Measurements from ENCODE around the gene MRPL33.

Gene MRPL33

DNA sequence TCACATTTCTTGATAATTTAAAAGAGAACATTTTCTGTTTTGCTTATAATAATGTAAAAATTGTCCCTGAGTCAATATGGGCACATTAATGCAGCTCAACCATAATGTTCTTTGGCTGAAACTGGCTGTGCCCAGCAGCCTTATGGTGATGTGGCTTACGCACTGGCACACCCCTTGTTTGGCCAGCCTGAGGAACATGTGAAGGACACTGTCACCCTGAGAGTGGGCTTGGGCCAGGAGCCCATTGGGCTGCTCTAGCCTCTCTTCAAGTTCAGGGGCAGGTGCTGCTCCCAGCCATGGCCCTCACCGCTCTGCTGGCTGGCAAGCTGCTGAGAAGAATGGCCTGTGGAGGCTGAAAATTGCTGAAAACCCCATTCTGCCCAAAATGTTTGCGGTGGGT, 37.5 kb downstream of the MRPL33 start:
- no peak for DNase-seq (ENCODE audit: low read depth in 2 of 2)

DNA sequence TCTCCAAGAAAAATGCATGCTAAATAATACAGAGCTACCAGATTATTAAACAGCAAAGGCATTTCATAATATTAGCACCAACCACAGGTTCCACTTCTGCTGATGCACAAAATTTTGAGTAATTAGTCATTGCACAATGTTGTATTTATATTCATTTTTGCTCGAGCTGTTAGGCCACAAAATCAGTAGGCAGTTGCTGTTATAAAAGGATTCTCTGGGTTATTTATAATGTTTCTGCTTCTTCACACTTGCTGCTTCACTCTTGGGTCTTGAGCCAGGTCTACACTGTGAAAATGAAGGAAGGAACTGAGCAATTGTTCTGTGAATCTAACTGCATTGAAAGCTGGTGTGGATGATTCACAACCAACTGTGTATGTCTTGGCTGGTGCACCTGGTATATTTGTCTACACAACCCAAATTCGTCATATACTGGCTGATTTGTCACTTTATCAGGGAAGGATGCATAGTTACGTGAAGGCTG, 38.3 kb downstream of the MRPL33 start:
- no peak for DNase-seq (ENCODE audit: low read depth in 2 of 2)

DNA sequence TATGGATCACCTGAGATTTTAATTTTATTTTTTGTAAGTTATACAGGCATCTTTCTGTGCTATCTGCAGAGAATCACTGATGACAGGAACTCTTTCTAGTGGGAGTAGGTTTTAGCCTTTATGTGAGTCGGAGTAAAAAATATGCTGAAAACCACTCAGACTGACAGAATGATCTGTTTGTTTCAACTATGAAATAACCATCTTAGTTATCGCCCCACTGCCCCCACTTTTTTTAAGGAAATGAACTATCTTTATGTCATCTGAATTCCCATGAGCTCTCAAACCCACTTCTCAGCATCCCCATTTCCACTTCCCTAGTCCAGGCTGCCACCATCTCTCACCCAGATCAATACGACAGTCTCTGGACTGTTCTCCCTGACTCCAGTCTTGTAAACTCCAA, 38.9 kb downstream of the MRPL33 start:
- DNase-seq (ENCODE audit: low read depth in 2 of 2), result no peak

DNA sequence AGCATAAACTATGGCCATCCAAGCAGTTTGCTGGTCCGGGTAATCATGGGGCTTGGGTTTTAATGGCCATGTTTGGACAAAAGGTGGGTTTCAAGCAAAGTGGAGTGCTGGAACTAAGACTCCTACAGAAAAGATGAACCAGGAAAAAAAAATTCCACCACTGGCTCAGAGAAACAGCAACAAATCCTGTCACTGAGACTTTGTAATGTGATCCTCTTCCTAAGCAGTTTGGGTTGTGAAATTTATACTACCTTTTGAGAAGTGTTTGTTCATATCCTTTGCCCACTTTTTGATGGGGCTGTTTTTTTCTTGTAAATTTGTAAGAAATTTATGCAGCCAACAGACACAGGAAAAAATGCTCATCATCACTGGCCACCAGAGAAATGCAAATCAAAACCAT, 40.2 kb downstream of the MRPL33 start:
- DNase-seq (ENCODE audit: low read depth in 2 of 2), result no peak

DNA sequence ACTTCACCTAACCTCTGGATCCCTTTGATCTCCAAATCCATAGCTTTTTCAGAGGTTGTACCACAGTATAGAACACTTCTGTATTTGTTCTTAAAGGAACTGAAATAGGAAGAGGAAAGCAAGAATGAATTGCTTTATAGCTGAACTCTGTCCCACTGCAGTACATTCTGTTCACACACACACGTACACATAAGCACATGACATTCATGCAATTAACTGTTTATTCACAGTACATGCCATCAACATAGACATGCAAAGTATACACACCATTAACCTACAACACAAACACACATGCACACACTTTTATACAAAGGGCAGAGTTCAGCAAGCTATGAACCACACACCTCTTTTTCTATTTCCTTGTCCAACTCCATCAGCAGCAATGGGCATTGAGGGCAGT, 43.2 kb downstream of the MRPL33 start:
- no peak for DNase-seq (ENCODE audit: low read depth in 2 of 2)

DNA sequence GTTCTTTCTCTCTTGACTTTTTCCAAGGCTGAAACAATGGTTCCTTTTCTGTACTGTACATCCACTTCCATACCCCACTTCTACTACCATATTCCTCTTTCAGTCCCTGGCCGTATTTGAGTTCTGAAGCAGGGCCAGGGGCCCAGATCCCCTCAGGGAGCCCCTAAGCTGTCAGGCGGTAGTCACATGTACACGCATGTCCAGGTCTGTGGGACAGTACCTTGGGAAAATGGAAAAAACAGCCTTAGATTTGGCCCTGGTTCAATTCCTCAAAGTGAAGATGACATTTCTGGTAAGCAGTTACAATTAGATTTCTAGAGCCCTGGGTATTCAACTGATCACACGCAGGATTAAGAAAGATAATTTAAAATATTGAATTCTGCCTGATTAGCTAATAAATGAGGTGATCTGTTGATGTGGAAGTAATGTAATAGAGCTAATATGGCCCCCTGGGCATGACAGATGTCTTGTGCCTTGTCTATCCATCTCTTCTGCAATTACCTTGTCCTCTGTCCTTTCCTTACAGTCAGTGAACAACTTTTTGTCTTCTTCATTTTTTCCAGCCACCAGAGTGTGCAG, 44.4 kb downstream of the MRPL33 start:
- no peak for DNase-seq (ENCODE audit: low read depth in 2 of 2)

DNA sequence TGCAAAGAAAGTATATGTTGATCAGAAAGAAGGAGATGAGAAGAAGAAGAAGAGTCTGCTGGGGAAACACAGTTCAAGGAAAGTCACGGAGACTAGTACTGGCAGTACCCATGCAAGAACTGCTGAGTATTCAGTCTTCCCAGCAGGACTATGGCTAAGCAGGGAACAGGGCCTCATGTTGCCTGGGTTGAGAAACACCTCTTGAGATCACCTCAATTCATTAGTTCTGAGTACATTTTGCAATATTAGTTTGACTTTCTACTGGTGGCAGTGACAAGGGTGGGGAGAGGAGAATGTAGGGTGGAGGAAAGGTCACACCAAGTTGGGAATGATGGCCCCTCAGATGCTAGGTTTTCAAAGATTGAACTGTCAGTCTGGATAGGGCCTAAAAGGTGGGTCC, 50.5 kb downstream of the MRPL33 start:
- DNase-seq (ENCODE audit: low read depth in 2 of 2), result no peak

DNA sequence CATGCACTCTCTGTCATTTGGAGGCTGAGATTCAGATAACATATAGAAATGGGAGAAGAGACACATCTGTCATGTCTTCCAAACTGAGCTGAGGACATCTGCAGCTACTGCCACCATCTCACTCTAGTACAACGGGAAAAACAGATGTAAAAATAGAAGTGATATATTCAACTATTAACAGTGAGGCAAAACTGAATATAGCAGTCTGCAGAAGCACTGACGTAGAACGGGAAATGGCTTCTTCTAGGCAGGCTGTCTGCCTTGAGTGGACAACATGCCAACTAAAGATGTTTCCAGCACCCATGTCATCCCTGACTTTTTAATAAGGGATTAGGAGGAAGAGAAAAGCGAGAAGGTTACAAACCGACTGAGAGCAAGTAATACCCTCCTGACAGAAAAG, 51.6 kb downstream of the MRPL33 start:
- DNase-seq (ENCODE audit: low read depth in 2 of 2), result no peak

DNA sequence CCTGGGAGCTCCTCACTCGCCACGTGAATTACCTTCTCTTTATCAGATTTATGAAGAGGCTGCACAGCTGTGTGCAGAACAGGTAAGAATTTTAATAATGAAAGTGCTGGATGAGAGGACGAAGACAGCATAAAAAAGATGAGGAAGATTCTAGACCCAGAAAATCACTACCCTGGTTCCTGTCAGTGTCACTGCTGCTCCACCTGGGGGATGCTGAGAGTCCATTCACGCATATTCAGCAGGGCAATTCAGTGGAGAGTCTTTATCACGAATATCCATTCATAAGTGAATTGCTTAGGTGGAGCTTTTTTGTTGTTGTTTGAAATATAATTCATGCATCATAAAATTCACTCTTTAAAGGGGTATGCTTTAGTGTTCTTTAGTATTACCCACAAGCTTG, 52.0 kb downstream of the MRPL33 start:
- DNase-seq (ENCODE audit: low read depth in 2 of 2), result no peak

DNA sequence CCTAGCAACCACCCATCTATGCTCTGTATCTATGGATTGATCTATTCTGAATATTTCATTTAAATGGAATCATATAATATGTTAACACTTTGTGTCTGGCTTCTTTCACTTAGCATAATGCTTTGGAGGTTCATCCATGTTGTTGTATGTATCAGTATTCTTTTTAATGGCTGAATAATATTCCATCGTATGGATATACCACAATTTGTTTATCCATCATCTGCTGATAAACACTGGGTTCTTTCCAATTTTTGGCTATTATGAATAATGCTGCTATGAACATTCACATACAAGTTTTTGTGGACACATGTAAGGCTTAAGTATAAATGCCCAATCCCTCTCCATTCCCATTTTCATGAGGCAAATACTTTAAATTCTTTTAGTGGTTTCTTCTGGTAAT, 52.9 kb downstream of the MRPL33 start:
- DNase-seq (ENCODE audit: low read depth in 2 of 2), result no peak

DNA sequence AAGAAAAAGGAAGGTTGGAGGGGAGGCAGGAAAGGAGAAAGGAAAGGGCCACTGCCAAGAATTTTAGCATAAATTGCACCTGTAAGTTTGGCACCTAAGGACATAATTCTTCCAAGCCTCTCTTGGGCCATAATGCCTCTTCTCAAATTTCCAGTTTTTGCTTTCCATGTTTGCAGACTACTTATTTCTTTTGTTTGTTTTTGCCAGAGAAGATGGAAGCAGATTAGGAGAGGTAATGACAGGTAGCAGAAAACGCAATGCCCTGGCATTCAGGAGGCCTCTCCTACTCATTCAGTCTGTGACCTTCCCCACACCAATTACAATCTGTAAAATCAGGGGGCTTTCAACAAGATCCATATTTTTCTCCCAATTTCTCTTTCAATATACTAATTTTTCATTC, 56.8 kb downstream of the MRPL33 start:
- DNase-seq (ENCODE audit: low read depth in 2 of 2), result no peak
